ENCODE data around the gene LILRB5. TPM values are rescaled to one million over a fixed set of nuclear protein-coding genes. Genes with fewer than 3 reads are reported as not detected.
"Not testable (repeated sequence)": the region's sequence is repeated elsewhere in the genome, so short reads cannot be mapped to it uniquely, and the experiment has no call there.

Gene LILRB5
- polyA plus RNA-seq, 3 donors = 0.14 to 1.1 (median 0.17) TPM

DNA sequence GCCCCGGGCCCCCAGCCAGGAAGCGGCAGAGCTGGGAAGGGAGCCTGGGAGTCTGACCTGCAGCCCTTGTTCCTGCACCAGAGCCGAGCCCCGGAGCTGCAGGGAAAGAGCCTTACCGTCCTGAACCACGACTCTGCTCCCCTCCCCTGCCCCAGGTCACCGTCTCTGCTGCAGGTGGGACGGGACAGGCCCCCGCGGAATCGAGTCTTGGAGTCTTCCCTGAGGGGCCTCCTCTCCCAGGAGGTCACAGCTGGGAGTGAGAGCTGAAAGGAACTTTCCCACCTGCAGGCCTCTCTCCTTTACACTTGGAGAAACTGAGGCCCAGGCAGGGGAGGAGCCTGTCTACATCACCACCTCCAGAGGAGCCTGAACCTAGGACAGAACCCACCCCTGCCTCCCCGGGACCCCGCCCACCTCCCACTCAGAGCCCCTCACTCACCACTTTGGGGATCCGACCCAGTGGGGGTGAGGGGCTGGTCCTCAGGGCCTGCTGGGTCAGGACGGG lies 20.1 kb upstream of the LILRB5 start:
- H3K4me1 Mint-ChIP-seq = peaks cover 92% of the 10 kb centered on the region
- peaks cover 60 to 72% of the 10 kb centered on the region in 2 donors for H3K36me3 Mint-ChIP-seq
- H4K20me1 ChIP-seq (ENCODE audit: insufficient read depth, low read length) = peaks cover 55% of the 10 kb centered on the region
- H3K79me2 ChIP-seq (ENCODE audit: insufficient read depth, low read length) = peaks cover 46% of the 10 kb centered on the region
- H3K27me3 ChIP-seq (ENCODE audit: control insufficient read depth in 2 of 2, insufficient read depth in 2 of 2, low read length in 2 of 2); H3K9me3 Mint-ChIP-seq; H3K4me3 Mint-ChIP-seq; DNase-seq; H2AFZ ChIP-seq (ENCODE audit: insufficient read depth, low read depth, low read length, poor library complexity, severe bottlenecking); H3K9me3 ChIP-seq (replicated peaks in 1 of 2; ENCODE audit: control insufficient read depth in 1 of 2, insufficient read depth in 1 of 2, low read length in 2 of 2); H3K27me3 Mint-ChIP-seq (ENCODE audit: low read depth in 3 of 3): not testable (repeated sequence)
- intact Hi-C loops (cut with micrococcal nuclease) = loop anchor here in 1 of 2 donors (5.0 kb wide), 1 partner anchor 35 kb away; the partner anchor contains the start of gene LILRA5
- peak overlapping the region; percentile 86 for H3K4me2 ChIP-seq (replicated peaks; ENCODE audit: extremely low read depth, low read length, poor library complexity, severe bottlenecking)
- H3K27ac ChIP-seq (ENCODE audit: low read depth in 1 of 2, low read length in 2 of 2) = peak overlapping the region; percentile 41 to 94
- peak overlapping the region in 2 of 7 donors; percentile 50 to 58 for H3K27ac Mint-ChIP-seq
- peaks cover 77 to 91% of the 10 kb centered on the region in 2 donors for H3K4me1 ChIP-seq (ENCODE audit: control insufficient read depth in 1 of 2, insufficient read depth in 2 of 2, low read length in 2 of 2)
- H3K4me3 ChIP-seq (replicated peaks in 1 of 3; ENCODE audit: low read depth in 2 of 3, low read length in 3 of 3) = peak overlapping the region in 1 of 3 experiments; percentile 90
- WGBS (ENCODE audit: insufficient coverage) = 98% methylated on average over 7 of the region's 15 CpGs
- H3K36me3 ChIP-seq (replicated peaks in 1 of 2; ENCODE audit: control insufficient read depth in 1 of 2, insufficient read depth in 2 of 2, low read length in 2 of 2) = peaks cover 60 to 66% of the 10 kb centered on the region in 2 donors
- peak overlapping the region; percentile 40 for H3K9ac ChIP-seq (ENCODE audit: insufficient read depth, low read length, poor library complexity, severe bottlenecking)

DNA sequence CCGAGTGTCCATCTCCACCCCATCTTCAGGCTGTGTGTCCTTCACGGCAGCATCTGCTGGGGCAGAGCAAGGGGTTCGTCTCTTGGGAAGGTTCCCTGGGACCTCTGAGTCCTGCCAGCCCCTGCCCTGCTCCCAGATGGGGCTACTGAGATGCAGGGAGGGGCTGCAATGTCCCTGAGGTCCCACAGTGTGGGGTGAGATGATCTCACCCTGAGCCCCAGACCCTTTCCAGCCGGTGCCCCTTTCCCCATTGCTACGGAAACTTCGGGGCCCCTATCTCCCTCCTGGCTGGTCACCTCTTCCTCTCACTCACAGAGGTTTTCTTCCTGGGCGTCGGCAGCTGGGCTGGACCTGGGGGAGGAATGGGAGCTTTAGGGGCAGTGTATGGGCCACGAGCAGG lies 18.9 kb upstream of the LILRB5 start:
- peak overlapping the region in 6 of 7 donors; percentile 54 to 99 (median 71) for H3K27ac Mint-ChIP-seq
- H3K9me3 Mint-ChIP-seq = peaks cover 0 to 3% (median 0%) of the 10 kb centered on the region in 7 donors
- H3K36me3 Mint-ChIP-seq = peaks cover 60 to 72% of the 10 kb centered on the region in 2 donors
- WGBS (ENCODE audit: insufficient coverage) = 100% methylated on average over 3 of the region's 9 CpGs
- peak overlapping the region; percentile 17 to 51 for H3K27ac ChIP-seq (ENCODE audit: low read depth in 1 of 2, low read length in 2 of 2)
- intact Hi-C loops (cut with micrococcal nuclease) = loop anchor here in 1 of 2 donors (5.0 kb wide), 1 partner anchor 36 kb away; the partner anchor contains the start of gene LILRA5
- peaks cover 60 to 66% of the 10 kb centered on the region in 2 donors for H3K36me3 ChIP-seq (replicated peaks in 1 of 2; ENCODE audit: control insufficient read depth in 1 of 2, insufficient read depth in 2 of 2, low read length in 2 of 2)
- H3K27me3 ChIP-seq (ENCODE audit: control insufficient read depth in 2 of 2, insufficient read depth in 2 of 2, low read length in 2 of 2) = no peaks in the 10 kb centered on the region
- no peak overlapping the region for H2AFZ ChIP-seq (ENCODE audit: insufficient read depth, low read depth, low read length, poor library complexity, severe bottlenecking)
- peaks cover 41% of the 10 kb centered on the region for H3K79me2 ChIP-seq (ENCODE audit: insufficient read depth, low read length)
- H3K4me1 Mint-ChIP-seq = peaks cover 92% of the 10 kb centered on the region
- no peak for DNase-seq
- H3K4me1 ChIP-seq (ENCODE audit: control insufficient read depth in 1 of 2, insufficient read depth in 2 of 2, low read length in 2 of 2) = peaks cover 77 to 91% of the 10 kb centered on the region in 2 donors
- no peak overlapping the region for H3K4me2 ChIP-seq (replicated peaks; ENCODE audit: extremely low read depth, low read length, poor library complexity, severe bottlenecking)
- H3K4me3 Mint-ChIP-seq = no peak overlapping the region
- TF ChIP-seq, protein P1, sequence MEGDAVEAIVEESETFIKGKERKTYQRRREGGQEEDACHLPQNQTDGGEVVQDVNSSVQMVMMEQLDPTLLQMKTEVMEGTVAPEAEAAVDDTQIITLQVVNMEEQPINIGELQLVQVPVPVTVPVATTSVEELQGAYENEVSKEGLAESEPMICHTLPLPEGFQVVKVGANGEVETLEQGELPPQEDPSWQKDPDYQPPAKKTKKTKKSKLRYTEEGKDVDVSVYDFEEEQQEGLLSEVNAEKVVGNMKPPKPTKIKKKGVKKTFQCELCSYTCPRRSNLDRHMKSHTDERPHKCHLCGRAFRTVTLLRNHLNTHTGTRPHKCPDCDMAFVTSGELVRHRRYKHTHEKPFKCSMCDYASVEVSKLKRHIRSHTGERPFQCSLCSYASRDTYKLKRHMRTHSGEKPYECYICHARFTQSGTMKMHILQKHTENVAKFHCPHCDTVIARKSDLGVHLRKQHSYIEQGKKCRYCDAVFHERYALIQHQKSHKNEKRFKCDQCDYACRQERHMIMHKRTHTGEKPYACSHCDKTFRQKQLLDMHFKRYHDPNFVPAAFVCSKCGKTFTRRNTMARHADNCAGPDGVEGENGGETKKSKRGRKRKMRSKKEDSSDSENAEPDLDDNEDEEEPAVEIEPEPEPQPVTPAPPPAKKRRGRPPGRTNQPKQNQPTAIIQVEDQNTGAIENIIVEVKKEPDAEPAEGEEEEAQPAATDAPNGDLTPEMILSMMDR (IDR thresholded peaks at IDR 0.05) = no peak
- H3K27me3 Mint-ChIP-seq (ENCODE audit: low read depth in 3 of 3) = no peaks in the 10 kb centered on the region
- H3K9ac ChIP-seq (ENCODE audit: insufficient read depth, low read length, poor library complexity, severe bottlenecking) = no peak overlapping the region
- H3K9me3 ChIP-seq (replicated peaks in 1 of 2; ENCODE audit: control insufficient read depth in 1 of 2, insufficient read depth in 1 of 2, low read length in 2 of 2) = no peaks in the 10 kb centered on the region
- peak overlapping the region in 1 of 3 experiments; percentile 14 for H3K4me3 ChIP-seq (replicated peaks in 1 of 3; ENCODE audit: low read depth in 2 of 3, low read length in 3 of 3)
- H4K20me1 ChIP-seq (ENCODE audit: insufficient read depth, low read length) = peaks cover 55% of the 10 kb centered on the region

GRCh38 chr19:54274516-54274915 lies 17.4 kb upstream of the LILRB5 start:
- 94% methylated on average over 3 of the region's 9 CpGs for WGBS (ENCODE audit: insufficient coverage)
- H3K4me1 ChIP-seq (ENCODE audit: control insufficient read depth in 1 of 2, insufficient read depth in 2 of 2, low read length in 2 of 2) = peaks cover 85 to 98% of the 10 kb centered on the region in 2 donors
- Mint-ChIP-seq H3K4me1 (peaks cover 88% of the 10 kb centered on the region), H3K27ac (peak overlapping the region; percentile 36 to 100 (median 75)), H3K36me3 (peaks cover 52 to 60% of the 10 kb centered on the region in 2 donors)
- H3K27me3 ChIP-seq (ENCODE audit: control insufficient read depth in 2 of 2, insufficient read depth in 2 of 2, low read length in 2 of 2); H3K27me3 Mint-ChIP-seq (ENCODE audit: low read depth in 3 of 3); DNase-seq; intact Hi-C loops (cut with micrococcal nuclease); H3K4me3 ChIP-seq (replicated peaks in 1 of 3; ENCODE audit: low read depth in 2 of 3, low read length in 3 of 3); H2AFZ ChIP-seq (ENCODE audit: insufficient read depth, low read depth, low read length, poor library complexity, severe bottlenecking); H3K9me3 ChIP-seq (replicated peaks in 1 of 2; ENCODE audit: control insufficient read depth in 1 of 2, insufficient read depth in 1 of 2, low read length in 2 of 2); H3K9me3 Mint-ChIP-seq; H3K4me2 ChIP-seq (replicated peaks; ENCODE audit: extremely low read depth, low read length, poor library complexity, severe bottlenecking); H3K4me3 Mint-ChIP-seq; H3K9ac ChIP-seq (ENCODE audit: insufficient read depth, low read length, poor library complexity, severe bottlenecking): not testable (repeated sequence)
- H3K79me2 ChIP-seq (ENCODE audit: insufficient read depth, low read length) = peaks cover 30% of the 10 kb centered on the region
- peaks cover 49% of the 10 kb centered on the region for H4K20me1 ChIP-seq (ENCODE audit: insufficient read depth, low read length)
- H3K27ac ChIP-seq (ENCODE audit: low read depth in 1 of 2, low read length in 2 of 2) = peak overlapping the region; percentile 24 to 94
- H3K36me3 ChIP-seq (replicated peaks in 1 of 2; ENCODE audit: control insufficient read depth in 1 of 2, insufficient read depth in 2 of 2, low read length in 2 of 2) = peaks cover 55 to 60% of the 10 kb centered on the region in 2 donors

Data from CD14-positive monocyte (primary cell).